Ectodermal cell (in vitro differentiated cells): ENCODE data around the gene CCDC47.
"Not testable (repeated sequence)": the region's sequence is repeated elsewhere in the genome, so short reads cannot be mapped to it uniquely, and the experiment has no call there.

Source experiments
- H3K27ac ChIP-seq: 2 replicates; pipeline ENCODE4 v1.7.0; 2013; ENCODE audit warnings: mild to moderate bottlenecking, low read depth, low read length; ENCODE audit not compliant: insufficient read depth, poor library complexity, severe bottlenecking
- H3K27me3 ChIP-seq: 2 replicates; pipeline ENCODE4 v1.7.0; 2013; ENCODE audit warnings: mild to moderate bottlenecking, low read length; ENCODE audit not compliant: insufficient read depth, control insufficient read depth, poor library complexity, severe bottlenecking
- H3K36me3 ChIP-seq: one replicate; pipeline ENCODE4 v1.7.0; 2013; ENCODE audit warnings: low read length; ENCODE audit not compliant: control insufficient read depth, insufficient read depth
- H3K4me1 ChIP-seq: one replicate; pipeline ENCODE4 v1.7.0; 2013; ENCODE audit warnings: low read length; ENCODE audit not compliant: control insufficient read depth, insufficient read depth
- H3K4me3 ChIP-seq: 2 replicates; pipeline ENCODE4 v1.7.0; 2013; ENCODE audit warnings: low read depth, low read length, control low read depth; ENCODE audit not compliant: insufficient read depth
- H3K9me3 ChIP-seq: 2 replicates; pipeline ENCODE4 v1.7.0; 2013; ENCODE audit warnings: mild to moderate bottlenecking, low read length, moderate library complexity; ENCODE audit not compliant: control insufficient read depth
- WGBS, 2 experiments: methylation state at CpG; one replicate each; pipeline ENCODE4 v1.1.7; 2013; ENCODE audit warnings: missing lambda C conversion rate in 2 of 2; 5-methylcytosine and 5-hydroxymethylcytosine counted together

CCDC47 gene

DNA sequence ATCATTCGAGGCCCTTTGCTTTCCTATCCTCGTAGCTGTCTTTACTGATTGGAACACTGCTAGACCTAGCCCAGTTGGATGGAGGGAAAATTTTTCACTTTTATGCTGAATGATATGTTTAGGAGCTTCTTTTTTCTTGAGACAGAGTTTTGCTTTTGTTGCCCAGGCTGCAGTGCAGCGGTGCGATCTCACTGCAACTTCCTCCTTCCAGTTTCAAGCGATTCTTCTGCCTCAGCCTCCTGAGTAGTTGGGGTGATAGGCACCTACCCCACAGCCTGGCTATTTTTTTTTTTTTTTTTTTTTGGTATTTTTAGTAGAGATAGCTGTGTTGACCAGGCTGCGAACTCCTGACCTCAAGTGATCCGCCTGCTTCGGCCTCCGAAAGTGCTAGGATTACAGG is 36.6 kb upstream of the CCDC47 start:
- H3K9me3 ChIP-seq = no peaks in the 10 kb centered on the region
- no peak overlapping the region for H3K4me3 ChIP-seq
- H3K27ac ChIP-seq = no peak overlapping the region
- 95 to 97% methylated on average over 9 of the region's 9 CpGs for WGBS, 2 experiments
- H3K4me1 ChIP-seq = no peaks in the 10 kb centered on the region
- H3K36me3 ChIP-seq = peaks cover 77% of the 10 kb centered on the region
- no peaks in the 10 kb centered on the region for H3K27me3 ChIP-seq

DNA sequence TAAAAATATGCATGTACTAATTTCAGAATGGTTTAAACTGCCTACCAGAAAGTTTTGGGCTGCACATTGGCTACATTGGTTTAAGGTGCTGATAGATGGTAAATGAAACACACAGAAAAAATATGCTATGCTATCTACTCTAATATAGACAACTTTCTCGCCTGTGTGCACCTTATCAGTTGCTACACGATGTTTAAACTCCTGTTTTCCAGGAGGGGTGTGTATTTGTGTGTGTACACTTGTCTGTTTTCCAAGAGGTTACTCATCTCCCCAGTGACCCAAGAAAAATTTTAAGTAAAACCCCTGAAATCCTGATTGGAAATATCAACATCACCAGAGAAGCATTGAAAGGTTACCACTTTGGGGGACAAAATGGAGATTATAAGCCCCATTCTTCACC is 32.2 kb upstream of the CCDC47 start:
- Histone ChIP-seq H3K27me3 (no peaks in the 10 kb centered on the region), H3K27ac (no peak overlapping the region), H3K36me3 (peaks cover 68% of the 10 kb centered on the region), H3K4me3 (no peak overlapping the region), H3K9me3 (no peaks in the 10 kb centered on the region), H3K4me1 (no peaks in the 10 kb centered on the region)
- WGBS, 2 experiments = 91 to 100% methylated on average over 1 to 2 of the region's 2 CpGs

DNA sequence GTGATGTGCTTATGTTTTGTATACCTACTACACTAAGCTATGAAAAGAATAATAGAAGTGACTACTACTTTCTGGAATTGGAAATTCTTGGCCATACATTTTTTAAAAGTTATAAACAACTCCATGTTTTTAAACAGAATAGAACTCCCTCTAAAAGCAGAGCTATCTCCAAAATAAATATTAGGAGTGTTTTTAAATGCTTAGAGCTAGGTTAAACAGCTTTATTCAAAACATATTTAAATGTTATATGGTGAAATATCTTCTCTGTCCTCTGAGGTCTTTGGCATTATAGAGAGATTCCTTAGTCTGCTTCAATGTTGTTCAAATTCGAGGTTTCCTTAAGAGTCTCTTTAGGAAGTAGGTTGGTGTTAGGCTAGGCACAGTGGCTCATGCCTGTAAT is 30.9 kb upstream of the CCDC47 start:
- no peaks in the 10 kb centered on the region for H3K4me1 ChIP-seq
- H3K4me3 ChIP-seq = no peak overlapping the region
- H3K36me3 ChIP-seq = peaks cover 73% of the 10 kb centered on the region
- H3K27me3 ChIP-seq = no peaks in the 10 kb centered on the region
- WGBS, 2 experiments = 93 to 95% methylated on average over 1 of the region's 1 CpG
- no peak overlapping the region for H3K27ac ChIP-seq
- no peaks in the 10 kb centered on the region for H3K9me3 ChIP-seq

DNA sequence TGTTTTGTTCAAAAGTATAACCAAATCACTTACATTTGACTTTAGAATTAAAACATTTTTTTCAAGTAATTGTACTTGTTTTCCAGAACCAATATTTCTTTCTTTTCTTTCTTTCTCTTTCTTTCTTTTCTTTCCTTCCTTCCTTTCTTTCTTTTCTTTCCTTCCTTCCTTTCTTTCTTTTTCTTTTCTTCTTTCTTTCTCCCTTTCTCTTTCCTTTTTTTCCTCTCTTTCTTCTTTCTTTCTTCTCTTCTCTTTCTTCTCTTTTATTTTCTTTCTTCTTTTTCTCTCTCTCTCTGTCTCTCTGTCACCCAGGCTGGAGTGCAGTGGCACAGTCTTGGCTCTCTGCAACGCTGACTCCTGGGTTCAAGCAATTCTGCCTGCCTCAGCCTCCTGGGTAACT is 27.4 kb upstream of the CCDC47 start:
- H3K4me1 ChIP-seq = no peaks in the 10 kb centered on the region
- peaks cover 74% of the 10 kb centered on the region for H3K36me3 ChIP-seq
- no peaks in the 10 kb centered on the region for H3K27me3 ChIP-seq
- no peak overlapping the region for H3K4me3 ChIP-seq
- H3K27ac ChIP-seq = no peak overlapping the region
- H3K9me3 ChIP-seq = no peaks in the 10 kb centered on the region
- whole genome bisulfite sequencing, 2 experiments = 97 to 100% methylated on average over 1 of the region's 1 CpG

DNA sequence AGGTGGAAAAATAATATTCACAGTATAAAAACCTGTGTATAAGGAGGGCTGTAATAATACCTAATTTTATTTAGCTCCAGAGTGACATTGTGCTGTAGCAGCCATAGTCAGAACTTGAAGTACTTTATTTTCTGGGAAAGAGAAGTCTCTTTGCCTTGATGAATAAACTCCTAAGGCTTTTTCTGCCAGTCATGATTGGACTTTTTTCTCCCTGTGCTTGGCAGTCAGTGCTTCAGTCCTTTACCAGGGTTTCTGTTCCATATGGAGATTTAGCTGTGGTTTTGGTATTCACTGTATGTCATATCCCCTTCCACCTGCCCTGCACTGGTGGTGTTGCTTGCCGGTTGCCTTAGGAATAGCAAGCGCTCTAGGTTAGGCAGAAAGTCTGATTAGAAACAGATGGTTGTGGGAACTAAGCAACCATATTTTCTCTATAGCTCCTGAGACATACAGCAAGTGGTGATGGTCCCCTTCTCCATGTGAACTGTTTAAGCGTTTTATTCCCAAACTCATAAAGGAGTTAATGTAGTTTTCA is 25.2 kb upstream of the CCDC47 start:
- Histone ChIP-seq H3K4me1 (no peaks in the 10 kb centered on the region), H3K9me3 (no peaks in the 10 kb centered on the region), H3K27me3 (no peaks in the 10 kb centered on the region), H3K27ac (no peak overlapping the region), H3K4me3 (no peak overlapping the region), H3K36me3 (peaks cover 84% of the 10 kb centered on the region)
- 100% methylated on average over 3 of the region's 3 CpGs for WGBS, 2 experiments

DNA sequence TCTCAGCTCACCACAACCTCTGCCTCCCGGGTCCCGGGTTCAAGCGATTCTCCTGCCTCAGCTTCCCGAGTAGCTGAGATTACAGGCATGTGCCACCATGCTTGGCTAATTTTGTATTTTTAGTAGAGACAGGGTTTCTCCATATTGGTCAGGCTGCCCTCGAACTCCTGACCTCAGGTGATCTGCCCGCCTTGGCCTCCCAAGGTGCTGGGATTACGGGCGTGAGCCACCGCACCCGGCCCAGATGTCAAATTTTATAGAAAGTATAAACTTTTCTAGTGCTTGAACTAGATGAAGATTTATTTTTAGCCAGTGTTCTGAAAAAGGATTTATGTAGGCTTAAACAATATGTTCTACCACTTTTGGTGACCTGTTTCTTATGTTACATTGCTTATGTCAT is 23.0 kb upstream of the CCDC47 start:
- peaks cover 83% of the 10 kb centered on the region for H3K36me3 ChIP-seq
- 96% methylated on average over 10 of the region's 10 CpGs for WGBS, 2 experiments
- not testable (repeated sequence) for H3K27me3 ChIP-seq, H3K27ac ChIP-seq, H3K4me1 ChIP-seq, H3K9me3 ChIP-seq, H3K4me3 ChIP-seq

DNA sequence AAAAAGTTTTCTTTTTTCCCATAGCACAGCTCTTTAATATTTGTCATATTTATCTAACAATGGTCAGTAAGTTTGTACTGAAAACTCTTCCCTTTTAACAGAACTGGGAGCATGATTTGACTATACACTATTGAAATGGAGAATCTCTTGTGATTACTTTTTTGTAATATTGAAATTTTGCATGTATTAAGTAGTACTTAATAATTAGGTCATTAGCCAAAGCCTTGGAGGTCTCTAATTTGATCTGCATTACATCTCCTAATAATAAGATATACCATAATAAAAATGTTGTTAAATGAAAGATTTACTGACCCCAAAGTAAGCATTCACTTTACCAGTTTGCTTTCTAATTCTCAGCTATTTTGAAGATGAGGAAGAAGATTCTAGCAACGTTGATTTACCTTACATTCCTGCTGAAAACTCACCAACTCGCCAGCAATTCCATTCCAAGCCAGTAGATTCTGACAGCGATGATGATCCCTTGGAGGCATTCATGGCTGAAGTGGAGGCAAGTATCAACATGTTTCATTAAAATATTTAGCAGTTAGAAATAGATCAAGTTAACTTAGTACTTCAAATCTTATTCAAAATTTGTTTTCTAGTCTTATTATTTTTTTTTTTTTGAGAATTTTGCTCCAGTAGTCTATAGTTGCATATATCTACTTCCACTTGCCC is 18.8 kb upstream of the CCDC47 start:
- Histone ChIP-seq H3K36me3 (peaks cover 71% of the 10 kb centered on the region), H3K4me1 (no peaks in the 10 kb centered on the region), H3K9me3 (no peaks in the 10 kb centered on the region), H3K4me3 (no peak overlapping the region), H3K27me3 (no peaks in the 10 kb centered on the region), H3K27ac (no peak overlapping the region)
- WGBS, 2 experiments = 96 to 98% methylated on average over 3 of the region's 3 CpGs

DNA sequence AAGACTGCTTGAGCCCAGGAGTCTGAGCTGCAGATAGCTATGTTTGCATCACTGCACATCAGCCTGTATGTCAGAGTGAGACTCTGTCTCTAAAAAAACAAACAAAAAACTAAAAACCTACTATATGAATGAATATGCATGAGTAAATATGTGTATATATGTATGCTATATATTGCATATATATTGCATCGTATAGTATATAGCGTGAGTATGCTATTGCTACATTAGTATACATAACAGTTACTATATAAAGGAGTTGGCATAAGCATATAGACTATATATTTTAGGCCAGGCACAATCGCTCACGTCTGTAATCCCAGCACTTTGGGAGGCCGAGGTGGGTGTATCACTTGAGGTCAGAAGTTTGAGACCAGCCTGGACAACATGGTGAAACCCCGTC is 16.7 kb upstream of the CCDC47 start:
- Histone ChIP-seq H3K9me3 (no peaks in the 10 kb centered on the region), H3K36me3 (peaks cover 60% of the 10 kb centered on the region), H3K27ac (no peak overlapping the region), H3K4me1 (no peaks in the 10 kb centered on the region), H3K27me3 (no peaks in the 10 kb centered on the region), H3K4me3 (no peak overlapping the region)
- 94 to 95% methylated on average over 4 of the region's 6 CpGs for WGBS, 2 experiments

DNA sequence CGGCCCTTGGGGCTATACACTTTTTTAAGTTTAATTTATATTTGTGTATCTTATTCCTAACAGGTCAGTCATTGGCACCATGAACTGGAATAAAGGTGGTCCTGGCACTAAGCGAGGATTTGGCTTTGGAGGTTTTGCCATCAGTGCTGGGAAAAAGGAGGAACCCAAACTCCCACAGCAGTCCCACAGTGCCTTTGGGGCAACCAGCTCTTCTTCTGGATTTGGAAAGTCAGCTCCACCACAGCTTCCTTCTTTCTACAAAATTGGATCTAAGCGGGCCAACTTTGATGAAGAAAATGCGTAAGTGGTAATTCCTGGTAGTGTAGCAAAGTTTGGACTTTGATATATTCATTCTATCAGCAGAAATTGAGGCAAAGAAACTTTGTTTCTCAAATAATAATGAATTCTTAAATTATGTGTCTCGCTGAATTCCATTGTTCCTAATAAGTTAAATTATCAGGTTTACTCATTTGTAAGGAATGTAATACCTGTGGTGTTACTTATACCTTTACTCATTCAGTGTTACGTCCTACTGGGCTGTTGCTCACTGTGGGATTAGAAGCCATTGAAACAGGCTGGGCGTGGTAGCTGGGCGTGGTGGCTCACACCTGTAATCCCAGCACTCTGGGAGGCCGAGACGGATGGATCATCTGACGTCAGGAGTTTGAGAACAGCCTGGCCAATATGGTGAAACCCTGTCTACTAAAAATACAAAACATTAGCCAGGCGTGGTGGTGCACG is 13.7 kb upstream of the CCDC47 start:
- no peak overlapping the region for H3K4me3 ChIP-seq
- 92 to 97% methylated on average over 10 to 13 of the region's 13 CpGs for whole genome bisulfite sequencing, 2 experiments
- H3K9me3 ChIP-seq = no peaks in the 10 kb centered on the region
- H3K36me3 ChIP-seq = peaks cover 39% of the 10 kb centered on the region
- H3K27ac ChIP-seq = no peak overlapping the region
- H3K4me1 ChIP-seq = no peaks in the 10 kb centered on the region
- H3K27me3 ChIP-seq = no peaks in the 10 kb centered on the region

DNA sequence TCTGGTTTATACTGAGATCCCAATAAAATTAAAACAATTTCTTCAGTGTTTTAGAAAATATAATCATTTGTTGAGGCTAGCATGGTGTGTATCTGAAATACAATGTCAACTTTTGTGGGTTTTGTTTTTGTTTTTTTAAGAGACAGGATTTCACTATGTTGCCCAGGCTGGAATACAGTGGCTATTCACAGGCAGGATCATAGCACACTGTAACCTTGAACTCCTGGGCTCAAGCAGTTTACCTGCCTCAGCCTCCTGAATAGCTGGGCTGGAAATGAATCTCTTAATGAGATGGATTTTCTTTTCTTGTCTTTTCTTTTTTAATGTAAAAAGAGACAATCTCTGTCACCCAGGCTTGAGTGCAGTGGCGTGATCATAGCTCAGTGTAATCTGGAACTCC is 12.7 kb upstream of the CCDC47 start:
- no peak overlapping the region for H3K27ac ChIP-seq
- WGBS, 2 experiments = 75 to 100% methylated on average over 1 of the region's 1 CpG
- H3K4me3 ChIP-seq = no peak overlapping the region
- peaks cover 38% of the 10 kb centered on the region for H3K36me3 ChIP-seq
- H3K4me1 ChIP-seq = no peaks in the 10 kb centered on the region
- H3K9me3 ChIP-seq = no peaks in the 10 kb centered on the region
- no peaks in the 10 kb centered on the region for H3K27me3 ChIP-seq
